Liver (tissue), 9 donors: ENCODE results near the gene NLGN1. TPM values are rescaled to one million over a fixed set of nuclear protein-coding genes. Genes with fewer than 3 reads are reported as not detected.
"Not testable (repeated sequence)": the region's sequence is repeated elsewhere in the genome, so short reads cannot be mapped to it uniquely, and the experiment has no call there.

Experiments used
- DNase-seq: peaks from one replicate; pipeline ENCODE4 v3.0.0-alpha.2; 2017; ENCODE audit warnings: low spot score
- H3K27ac ChIP-seq, 2 donors: one replicate each; pipeline ENCODE4 v1.7.0; 2013; ENCODE audit warnings: inconsistent platforms in 2 of 2, low read length in 2 of 2, control low read depth in 1 of 2, low read depth in 1 of 2, mild to moderate bottlenecking in 1 of 2
- H3K27me3 ChIP-seq, 4 donors: one replicate each; pipeline versions ENCODE4 v1.6.1 to v1.7.0; 2013; ENCODE audit warnings: low read length in 3 of 4, inconsistent platforms in 1 of 4, mild to moderate bottlenecking in 1 of 4, moderate library complexity in 1 of 4; ENCODE audit not compliant: control insufficient read depth in 4 of 4, insufficient read depth in 4 of 4
- H3K36me3 ChIP-seq, 4 donors: one replicate each; pipeline versions ENCODE4 v1.6.1 to v1.7.0; 2013; ENCODE audit warnings: low read length in 3 of 4, mild to moderate bottlenecking in 3 of 4, low read depth in 1 of 4, moderate library complexity in 1 of 4; ENCODE audit not compliant: control insufficient read depth in 4 of 4, insufficient read depth in 3 of 4
- H3K4me1 ChIP-seq, 4 donors: one replicate each; pipeline versions ENCODE4 v1.6.1 to v1.7.0; 2013; ENCODE audit warnings: low read length in 3 of 4, mild to moderate bottlenecking in 3 of 4, moderate library complexity in 1 of 4; ENCODE audit not compliant: control insufficient read depth in 4 of 4, insufficient read depth in 4 of 4
- H3K4me3 ChIP-seq, 3 donors: one replicate each; pipeline versions ENCODE4 v1.6.1 to v1.7.0; 2013; ENCODE audit warnings: low read length in 3 of 3, control low read depth in 1 of 3, low read depth in 1 of 3, mild to moderate bottlenecking in 1 of 3
- H3K9ac ChIP-seq, 2 donors: one replicate each; pipeline ENCODE4 v1.7.0; 2013; ENCODE audit warnings: low read length in 2 of 2, mild to moderate bottlenecking in 2 of 2, moderate library complexity in 2 of 2, control low read depth in 1 of 2, low read depth in 1 of 2
- H3K9me3 ChIP-seq, 4 donors: one replicate each; pipeline versions ENCODE4 v1.6.1 to v1.7.0; 2013; ENCODE audit warnings: low read length in 3 of 4; ENCODE audit not compliant: control insufficient read depth in 4 of 4
- ATF3 ChIP-seq: IDR thresholded peaks from 2 replicates; pipeline ENCODE4 v1.6.1; 2016; ENCODE audit warnings: antibody characterized with exemption
- CTCF ChIP-seq: fragments of 150-350 bp; IDR thresholded peaks from 2 replicates; pipeline ENCODE4 v1.5.1; 2017; ENCODE audit warnings: improper control_type of control experiment, low read depth, low read length; ENCODE audit not compliant: missing input control
- EGR1 ChIP-seq, 2 donors: IDR thresholded peaks; 2 replicates each; pipeline ENCODE4 v1.6.1; 2016 to 2018; ENCODE audit warnings: antibody characterized with exemption in 2 of 2, low read depth in 2 of 2
- FOXA1 ChIP-seq: IDR thresholded peaks from 2 replicates; pipeline ENCODE4 v1.6.1; 2016; ENCODE audit warnings: antibody characterized with exemption
- FOXA2 ChIP-seq: IDR thresholded peaks from 2 replicates; pipeline ENCODE4 v1.6.1; 2016; ENCODE audit warnings: antibody characterized with exemption
- GABPA ChIP-seq, 2 donors: IDR thresholded peaks in 1 of 2; conservative IDR thresholded peaks in 1 of 2; 2 replicates each; pipeline ENCODE4 v1.6.1; 2016; ENCODE audit warnings: antibody characterized with exemption in 2 of 2, mild to moderate bottlenecking in 1 of 2, moderate library complexity in 1 of 2
- HNF4A ChIP-seq, 2 donors: conservative IDR thresholded peaks; 2 replicates each; pipeline ENCODE4 v1.6.1; 2016; ENCODE audit warnings: antibody characterized with exemption in 2 of 2, mild to moderate bottlenecking in 2 of 2
- HNF4G ChIP-seq: IDR thresholded peaks from 2 replicates; pipeline ENCODE4 v1.6.1; 2016; ENCODE audit warnings: antibody characterized with exemption
- JUND ChIP-seq, 2 donors: IDR thresholded peaks; 2 replicates each; pipeline ENCODE4 v1.6.1; 2016; ENCODE audit warnings: antibody characterized with exemption in 2 of 2
- MAX ChIP-seq: IDR thresholded peaks from 2 replicates; pipeline ENCODE4 v1.6.1; 2016; ENCODE audit warnings: antibody characterized with exemption
- NR2F2 ChIP-seq: IDR thresholded peaks from 2 replicates; pipeline ENCODE4 v1.6.1; 2016; ENCODE audit warnings: antibody characterized with exemption
- RAD21 ChIP-seq, 2 donors: IDR thresholded peaks; 2 replicates each; pipeline ENCODE4 v1.6.1; 2016; ENCODE audit warnings: antibody characterized with exemption in 2 of 2, mild to moderate bottlenecking in 2 of 2
- REST ChIP-seq: IDR thresholded peaks from 2 replicates; pipeline ENCODE4 v1.6.1; 2016; ENCODE audit warnings: antibody characterized with exemption, mild to moderate bottlenecking
- RXRA ChIP-seq, 2 donors: IDR thresholded peaks; 2 replicates each; pipeline ENCODE4 v1.6.1; 2017 to 2018; ENCODE audit warnings: antibody characterized with exemption in 2 of 2, mild to moderate bottlenecking in 1 of 2
- SP1 ChIP-seq: IDR thresholded peaks from 2 replicates; pipeline ENCODE4 v1.6.1; 2018; ENCODE audit warnings: antibody characterized with exemption, mild to moderate bottlenecking
- TAF1 ChIP-seq: conservative IDR thresholded peaks from 2 replicates; pipeline ENCODE4 v1.6.1; 2016; ENCODE audit warnings: antibody characterized with exemption, mild to moderate bottlenecking
- YY1 ChIP-seq: IDR thresholded peaks from 2 replicates; pipeline ENCODE4 v1.6.1; 2016; ENCODE audit warnings: antibody characterized with exemption, mild to moderate bottlenecking
- ZBTB33 ChIP-seq: IDR thresholded peaks from 2 replicates; pipeline ENCODE4 v1.6.1; 2016; ENCODE audit warnings: antibody characterized with exemption
- WGBS: extraction: QIAGEN DNeasy Blood & Tissue Kit; methylation state at CpG from one replicate; pipeline ENCODE4 v1.1.7; 2013; 5-methylcytosine and 5-hydroxymethylcytosine counted together
- polyA plus RNA-seq, 2 donors: library from polyadenylated mRNA; stranded (reverse) in 1 of 2; unstranded in 1 of 2; fragments of 200-250 nt in 1 of 2; fragments of >200 nt in 1 of 2; fragmentation: Nextera tagmentation in 1 of 2; extraction: Ambion mirVana in 1 of 2; gene quantifications; one replicate each; pipeline versions ENCODE4 v1.2.1 to v1.2.3, GENCODE V29; 2013 to 2015
- total RNA-seq, 2 donors: library from RNA; depleted of rRNA; stranded (reverse); fragments of >200 nt; gene quantifications; one replicate each; pipeline ENCODE4 v1.2.3, GENCODE V29; 2014
- donor health status: healthy.
- donor health status: healthy.
- donor health status: healthy.
- donor health status: healthy.
- donor health status: healthy.

Gene NLGN1
- total and polyA plus RNA-seq, 4 donors: 0.02 to 0.67 (median 0.37) TPM; not detected in 1

- TF ChIP-seq YY1 (no peak), HNF4G (no peak), CTCF (no peak), FOXA1 (no peak)
- no peak for DNase-seq
- Histone ChIP-seq H3K9ac (no peak overlapping the region), H3K4me1 (no peaks in the 10 kb centered on the region), H3K27ac (no peak overlapping the region), H3K36me3 (no peaks in the 10 kb centered on the region), H3K4me3 (no peak overlapping the region), H3K27me3 (peaks cover 0 to 2% (median 0%) of the 10 kb centered on the region in 4 donors), H3K9me3 (no peaks in the 10 kb centered on the region)
- WGBS: 84% methylated on average over 3 of the region's 3 CpGs
Observed at GRCh38 chr3:173380681-173381080, 16.9 kb upstream of the NLGN1 start.

- not testable (repeated sequence) for H3K4me3 ChIP-seq, H3K9ac ChIP-seq, H3K27ac ChIP-seq, DNase-seq, H3K27me3 ChIP-seq, H3K4me1 ChIP-seq, H3K9me3 ChIP-seq, H3K36me3 ChIP-seq
- WGBS: 76% methylated on average over 5 of the region's 5 CpGs
Observed at GRCh38 chr3:173381936-173382335, 15.6 kb upstream of the NLGN1 start.

GRCh38 chr3:173395073-173395411 lies 2.5 kb upstream of the NLGN1 start:
- Histone ChIP-seq H3K9me3 (no peaks in the 10 kb centered on the region), H3K4me1 (peaks cover 5 to 32% (median 22%) of the 10 kb centered on the region in 4 donors), H3K4me3 (peak overlapping the region; percentile 32 to 62 (median 61)), H3K9ac (peak overlapping the region in 1 of 2 donors; percentile 8), H3K36me3 (no peaks in the 10 kb centered on the region), H3K27ac (peak overlapping the region in 1 of 2 donors; percentile 14), H3K27me3 (peaks cover 0 to 17% (median 9%) of the 10 kb centered on the region in 4 donors)
- DNase-seq: no peak
- TF ChIP-seq YY1 (no peak), JUND (IDR thresholded peaks at IDR 0.05) (no peak), NR2F2 (no peak), FOXA1 (no peak), HNF4G (no peak), REST (no peak), RXRA (IDR thresholded peaks at IDR 0.05) (no peak), CTCF (no peak), ATF3 (no peak), TAF1 (no peak), GABPA (IDR thresholded peaks at IDR 0.05 in 1 of 2, conservative IDR thresholded peaks at IDR 0.05 in 1 of 2) (no peak), FOXA2 (no peak), HNF4A (conservative IDR thresholded peaks at IDR 0.05) (no peak), EGR1 (IDR thresholded peaks at IDR 0.05; ENCODE audit: low read depth in 2 of 2) (no peak), RAD21 (IDR thresholded peaks at IDR 0.05) (no peak), ZBTB33 (no peak), MAX (no peak), SP1 (no peak)
- 2% methylated on average over 10 of the region's 10 CpGs for WGBS
